Amniotic stem cell (primary cell): Measurements from ENCODE around the gene MISP3.

Experiments
- DNase-seq: peaks from one replicate; lab custom pipeline; 2025; lab: John Stamatoyannopoulos, UW

Gene MISP3

DNA sequence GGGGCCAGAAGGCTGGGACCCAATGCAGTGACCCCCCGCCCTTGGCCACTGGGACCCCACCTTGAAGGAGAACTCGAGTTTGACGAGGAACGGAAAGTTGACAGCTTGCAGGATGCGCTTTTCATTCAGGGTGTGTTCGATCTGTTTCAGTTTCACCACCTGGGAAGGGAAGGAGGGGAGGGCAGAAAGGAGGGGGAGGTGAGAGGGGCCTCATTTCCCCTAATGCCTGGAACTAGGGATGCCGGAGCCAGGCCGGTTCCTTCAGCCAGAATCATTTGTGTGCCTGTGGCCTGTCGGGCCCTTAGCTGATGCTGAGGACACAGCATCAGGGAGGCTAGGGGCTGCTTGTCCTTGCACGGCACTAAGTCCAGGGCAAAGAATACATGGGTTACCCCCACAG, 30.2 kb downstream of the MISP3 start:
- no peak for DNase-seq

GRCh38 chr19:14103310-14103709, 30.7 kb downstream of the MISP3 start:
- DNase-seq, result no peak

DNA sequence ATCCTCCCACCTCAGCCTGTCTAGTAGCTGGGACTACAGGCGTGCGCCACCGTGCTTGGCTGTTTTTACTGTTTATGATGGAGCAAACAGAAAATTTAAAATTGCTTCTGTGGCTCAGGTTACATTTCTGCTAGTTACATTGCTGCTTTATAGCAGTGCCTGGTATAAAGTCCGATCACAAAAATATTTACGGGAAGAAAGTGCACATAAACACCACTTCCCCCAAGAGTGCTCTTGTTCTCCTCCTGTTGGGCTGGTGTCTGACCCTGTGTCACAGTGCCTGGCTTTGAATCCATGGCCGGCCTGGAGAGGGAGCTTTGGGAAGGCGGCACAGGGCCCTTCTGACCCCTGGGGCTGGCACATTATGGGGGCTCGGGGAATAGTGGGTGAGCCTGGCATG, 33.1 kb downstream of the MISP3 start:
- DNase-seq, result no peak

DNA sequence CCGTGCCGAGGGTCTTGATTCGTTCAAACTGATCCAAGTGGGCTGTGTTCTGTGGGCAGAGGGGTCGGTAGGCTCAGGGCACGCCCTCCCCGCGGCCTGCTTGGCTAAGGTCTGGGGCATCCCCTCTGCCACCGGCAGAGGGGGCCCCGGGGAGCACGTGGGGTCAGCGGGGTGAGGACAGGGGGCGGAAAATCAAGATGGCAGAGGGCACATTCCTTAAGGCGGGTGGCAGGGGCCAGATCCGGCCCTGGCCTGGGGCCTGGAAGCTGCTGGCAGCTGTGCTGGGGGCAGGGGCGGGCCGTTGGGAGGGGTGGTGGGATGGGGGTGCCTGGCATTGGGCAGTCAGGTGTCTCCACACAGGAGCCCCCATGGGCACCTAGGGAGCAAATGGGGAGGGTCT, 34.3 kb downstream of the MISP3 start:
- no peak for DNase-seq

DNA sequence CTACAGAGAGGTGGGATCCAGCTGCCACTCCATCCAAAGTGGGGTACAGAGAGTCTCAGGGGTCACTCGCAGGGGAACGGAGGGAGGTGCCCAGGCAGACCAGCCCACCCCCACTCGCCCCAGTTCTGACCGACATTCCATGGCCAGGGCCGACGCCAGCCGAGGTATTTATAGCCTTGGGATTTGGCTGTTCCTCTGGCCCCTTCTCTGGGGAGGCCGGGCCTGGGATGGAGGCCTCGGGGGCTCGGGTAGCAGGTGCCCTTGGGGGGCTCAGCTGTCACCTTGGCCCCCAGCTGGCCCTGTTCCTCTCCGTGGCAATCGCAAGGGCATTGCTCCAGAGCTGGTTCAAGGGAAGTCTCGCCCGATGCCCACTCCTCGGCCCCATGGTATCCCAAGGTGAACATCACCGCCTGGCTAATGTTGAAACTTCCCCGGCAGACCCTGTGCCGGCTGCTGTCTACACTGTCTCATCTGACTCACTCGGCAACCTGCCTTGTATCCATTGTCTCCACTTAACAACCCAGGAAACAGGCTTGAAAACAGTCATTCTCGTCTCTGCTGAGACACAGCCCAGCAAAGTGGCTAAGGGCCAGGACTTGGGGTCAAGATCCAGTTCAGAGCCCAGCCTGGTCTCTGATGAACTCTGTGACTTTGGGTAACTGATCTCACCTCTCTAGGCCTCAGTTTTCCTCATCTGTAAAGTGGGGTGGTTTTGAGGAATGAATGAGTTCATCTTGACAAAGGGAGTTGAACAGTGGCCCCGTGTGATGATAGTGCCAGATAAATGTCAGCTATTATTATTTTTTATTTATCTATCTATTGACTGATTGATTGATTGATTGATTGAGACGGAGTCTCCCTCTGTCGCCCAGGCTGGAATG, 35.2 kb downstream of the MISP3 start:
- DNase-seq, result no peak

- DNase-seq, result no peak
These were observed 38.1 kb downstream of the MISP3 start for GRCh38 chr19:14110650-14111049.

GRCh38 chr19:14111486-14111885, 38.9 kb downstream of the MISP3 start:
- no peak for DNase-seq

DNA sequence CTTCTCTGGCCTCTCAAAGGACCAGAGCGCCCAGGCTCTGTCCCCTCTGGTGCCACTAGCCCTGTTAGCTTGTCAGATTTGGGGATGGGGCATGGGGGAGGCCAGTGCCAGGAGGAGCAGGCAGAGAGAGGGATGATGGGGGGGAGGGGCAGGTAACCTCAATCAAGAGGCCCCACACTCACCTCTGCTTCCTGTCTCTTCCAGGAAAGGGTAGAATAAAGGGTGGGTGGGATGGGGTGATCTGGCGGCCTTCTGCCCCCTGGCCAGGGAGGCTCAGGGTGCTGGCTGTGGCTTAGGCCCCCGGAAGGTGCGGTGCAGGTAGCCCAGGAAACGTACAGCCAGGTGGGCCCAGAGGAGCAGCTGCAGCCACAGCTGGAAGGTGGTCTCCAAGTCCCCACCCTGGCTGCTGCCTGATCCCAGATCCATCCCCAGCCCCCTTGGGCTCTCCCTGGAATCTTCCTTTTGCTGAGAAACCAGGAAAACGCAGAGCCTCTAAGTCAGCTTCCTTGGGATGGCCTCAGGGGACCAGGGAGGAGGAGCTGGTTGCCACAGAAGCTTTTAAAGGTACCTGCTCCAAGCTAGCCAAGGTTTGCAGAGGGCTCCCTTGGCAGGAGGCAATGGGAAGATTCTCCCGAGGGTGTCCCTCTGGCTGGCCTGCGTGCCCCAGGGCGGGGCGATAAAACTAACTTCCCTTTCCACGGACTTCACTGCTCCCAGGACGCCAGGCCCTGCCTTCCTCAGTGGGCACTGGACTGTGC, 39.6 kb downstream of the MISP3 start:
- no peak for DNase-seq

DNA sequence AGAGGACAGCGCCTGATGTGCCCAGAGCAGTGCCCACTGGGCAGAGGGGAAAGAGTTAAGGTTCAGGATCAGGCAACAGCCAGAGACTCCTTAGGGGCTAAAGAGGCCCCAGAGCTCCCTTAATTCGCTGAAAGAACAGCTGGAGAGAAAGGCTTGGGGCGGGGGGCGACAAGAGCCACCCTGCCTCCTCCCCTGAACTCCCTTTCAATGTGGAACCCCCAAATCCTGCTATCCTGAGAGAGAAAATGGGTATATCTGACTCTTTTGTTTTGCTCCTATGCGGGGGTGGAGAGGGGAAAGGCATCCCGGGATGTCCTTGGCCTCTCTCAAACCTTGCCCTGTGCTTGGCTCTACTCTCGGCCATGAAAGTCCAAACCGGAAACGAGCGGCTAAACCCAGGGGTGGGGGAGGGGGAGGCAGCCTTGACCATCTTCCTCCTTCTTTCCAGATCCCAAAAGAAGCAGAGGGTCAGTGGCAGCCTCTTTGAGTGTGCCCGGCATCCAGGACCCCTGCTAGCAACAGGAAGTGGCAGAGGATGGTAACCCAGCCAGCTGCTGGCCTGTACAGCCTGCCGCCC, 40.3 kb downstream of the MISP3 start:
- no peak for DNase-seq

GRCh38 chr19:14113762-14114414, 41.3 kb downstream of the MISP3 start:
- DNase-seq, result no peak

GRCh38 chr19:14114439-14114838, 41.9 kb downstream of the MISP3 start:
- DNase-seq, result no peak

GRCh38 chr19:14114854-14115253, 42.3 kb downstream of the MISP3 start:
- DNase-seq, result no peak

GRCh38 chr19:14115756-14116155, 43.2 kb downstream of the MISP3 start:
- DNase-seq, result no peak

DNA sequence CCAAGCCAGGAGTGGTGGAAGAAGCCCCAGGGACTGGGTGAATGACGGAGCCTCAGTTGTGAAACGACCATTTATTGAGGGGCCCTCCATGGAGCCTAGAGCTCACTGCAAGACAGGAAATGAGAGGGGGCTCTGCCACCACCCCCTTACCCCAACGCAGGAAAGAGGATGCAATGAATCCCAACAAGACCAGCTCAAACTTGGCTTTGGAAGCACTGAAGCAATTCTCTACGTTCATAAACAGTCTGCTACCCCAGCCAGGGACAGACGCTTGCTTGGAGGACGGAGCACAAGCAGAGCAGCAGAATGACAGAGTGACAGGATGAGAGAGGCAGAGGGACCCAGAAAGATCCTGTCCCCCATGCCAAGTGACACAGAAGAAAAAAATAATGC, 43.9 kb downstream of the MISP3 start:
- DNase-seq, result no peak

GRCh38 chr19:14116918-14117578, 44.5 kb downstream of the MISP3 start:
- DNase-seq, result no peak

GRCh38 chr19:14117668-14118164, 45.1 kb downstream of the MISP3 start, which contains the start of gene PRKACA:
Gene PRKACA, minus strand, starts transcription at chr19:14117762. Its CDS starts 215 bp downstream, at chr19:14117547.
- peak; percentile 98 for DNase-seq

GRCh38 chr19:14118165-14119051, 45.8 kb downstream of the MISP3 start:
- DNase-seq, result no peak

GRCh38 chr19:14119146-14119545, 46.6 kb downstream of the MISP3 start:
- no peak for DNase-seq

GRCh38 chr19:14119644-14120496, 47.3 kb downstream of the MISP3 start:
- no peak for DNase-seq

DNA sequence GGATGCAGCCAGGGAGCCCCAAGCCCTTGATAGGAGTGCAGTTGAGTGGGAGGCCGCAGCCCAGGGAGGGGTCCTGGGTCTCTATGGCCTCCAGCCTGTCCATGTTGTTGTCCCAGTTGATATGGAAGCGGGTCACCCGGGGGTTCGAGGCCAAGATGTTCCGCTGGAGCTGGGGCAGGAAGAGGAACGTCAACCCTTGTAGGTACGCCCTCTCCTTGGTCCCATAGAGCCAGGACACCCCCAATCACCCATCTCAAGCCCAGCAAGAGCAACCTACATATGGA, 47.9 kb downstream of the MISP3 start:
- no peak for DNase-seq
